AML-193 (cell line): ENCODE results near the gene S100P.
"Not testable (repeated sequence)": the region's sequence is repeated elsewhere in the genome, so short reads cannot be mapped to it uniquely, and the experiment has no call there.

Experiments
- DNase-seq, 2 experiments: peaks; one replicate each; lab custom pipeline; 2025; lab: John Stamatoyannopoulos, UW

S100P gene

GRCh38 chr4:6693231-6694176, at the start of gene S100P:
S100P (plus strand) TSS chr4:6693878; CDS start chr4:6693933, 55 bp downstream.
- DNase-seq = no peak

DNA sequence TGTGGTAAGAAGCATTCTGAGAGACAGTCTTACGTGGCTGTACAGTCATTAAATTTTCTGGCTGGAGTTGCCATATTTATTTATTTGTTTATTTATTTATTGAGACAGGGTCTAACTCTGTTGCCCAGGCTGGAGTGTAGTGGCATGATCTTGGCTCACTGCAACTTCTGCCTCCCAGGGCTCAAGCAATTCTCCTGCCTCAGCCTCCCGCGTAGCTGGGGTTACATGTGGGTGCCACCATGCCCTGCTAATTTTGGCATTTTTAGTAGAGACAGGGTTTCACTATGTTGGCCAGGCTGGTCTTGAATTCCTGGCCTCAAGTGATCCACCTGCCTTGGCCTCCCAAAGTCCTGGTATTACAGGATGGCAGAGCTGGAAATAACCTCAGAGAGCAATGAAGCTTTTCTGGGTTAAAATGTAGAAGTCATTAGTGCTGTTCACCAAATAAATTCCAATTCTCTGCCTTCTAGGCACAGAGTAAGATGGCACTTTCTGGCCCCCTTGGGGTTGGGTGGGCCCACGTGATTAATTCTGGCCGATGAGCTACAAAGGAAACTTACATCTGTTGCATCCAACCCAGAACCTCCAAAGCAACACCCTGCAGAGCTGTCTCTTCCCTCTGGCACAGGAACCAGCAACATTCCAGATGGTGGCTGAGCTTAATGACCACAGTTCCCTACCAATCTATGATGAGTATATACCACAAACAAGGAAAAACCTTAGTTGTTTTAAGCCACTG, 48.7 kb upstream of the S100P start:
- no peak for DNase-seq

DNA sequence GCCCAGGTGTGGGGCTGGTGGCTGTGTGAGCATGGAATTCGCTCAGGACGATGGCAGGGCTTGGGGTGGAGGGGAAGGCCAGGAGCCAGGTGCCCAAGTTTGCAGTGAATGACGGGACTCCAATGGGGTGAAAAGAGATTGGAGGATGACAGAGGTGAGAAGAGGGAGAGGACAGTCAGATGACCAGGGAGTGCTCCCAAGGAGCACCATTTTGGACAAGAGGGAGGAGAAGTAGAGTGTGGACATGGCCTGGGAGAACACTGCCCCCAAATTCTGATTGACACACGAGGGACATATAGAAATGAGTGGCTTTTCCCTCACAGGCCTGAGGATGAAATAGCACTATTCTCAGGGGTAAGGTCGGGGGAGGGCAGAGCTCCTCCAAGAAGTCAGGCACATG, 46.5 kb upstream of the S100P start:
- DNase-seq = no peak

DNA sequence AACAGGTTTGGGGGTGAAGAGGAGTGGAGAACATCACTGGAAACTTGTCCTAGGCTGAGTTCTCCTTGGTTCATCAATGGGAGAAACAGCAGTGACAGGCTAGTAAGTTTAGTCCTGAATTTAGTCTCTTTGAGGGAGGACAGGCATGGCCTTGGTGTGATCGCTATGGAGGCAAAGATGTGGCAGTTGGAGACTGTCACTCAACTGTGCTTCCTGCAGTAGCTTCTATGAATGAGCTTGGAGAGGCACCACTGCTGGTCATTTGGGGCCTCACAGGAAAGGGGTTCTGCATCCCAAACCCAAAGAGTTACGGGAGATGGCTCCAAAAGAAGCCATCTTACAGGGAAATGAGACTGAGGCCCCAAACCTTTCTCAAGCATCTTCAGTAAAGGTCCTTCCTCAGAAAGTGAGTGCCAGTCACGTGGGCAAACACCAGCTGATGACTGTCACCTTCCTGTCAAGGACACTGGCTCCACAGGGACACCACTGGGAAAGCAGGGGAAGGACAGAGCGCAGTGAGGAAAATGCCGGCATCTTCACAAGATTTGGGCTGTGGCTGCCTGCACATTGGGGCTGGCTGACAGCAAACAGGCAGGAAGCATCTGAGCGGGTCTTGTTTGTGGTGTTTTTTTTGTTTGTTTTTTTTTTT, 46.0 kb upstream of the S100P start:
- DNase-seq = no peak

- DNase-seq = no peak
Measured at GRCh38 chr4:6649216-6649615, 44.5 kb upstream of the S100P start.

DNA sequence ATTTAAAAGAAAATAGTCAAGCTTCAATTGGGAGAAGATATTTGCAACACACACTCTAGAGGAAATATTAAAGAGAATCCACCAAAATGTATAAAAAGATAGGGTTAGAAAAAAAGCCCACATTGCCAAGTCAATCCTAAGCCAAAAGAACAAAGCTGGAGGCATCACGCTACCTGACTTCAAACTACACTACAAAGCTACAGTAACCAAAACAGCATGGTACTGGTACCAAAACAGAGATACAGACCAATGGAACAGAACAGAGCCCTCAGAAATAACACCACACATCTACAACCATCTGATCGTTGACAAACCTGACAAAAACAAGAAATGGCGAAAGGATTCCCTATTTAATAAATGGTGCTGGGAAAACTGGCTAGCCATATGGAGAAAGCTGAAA, 39.5 kb upstream of the S100P start:
- DNase-seq = not testable (repeated sequence)

- DNase-seq = not testable (repeated sequence)
Measured at GRCh38 chr4:6655291-6655690, 38.4 kb upstream of the S100P start.

- DNase-seq = no peak
Measured at GRCh38 chr4:6655924-6656323, 37.8 kb upstream of the S100P start.

- DNase-seq = no peak
Measured at GRCh38 chr4:6657242-6658208, 36.2 kb upstream of the S100P start.

- DNase-seq = no peak
Measured at GRCh38 chr4:6658209-6658595, 35.5 kb upstream of the S100P start.

- no peak for DNase-seq
Measured at GRCh38 chr4:6658597-6659075, 35.0 kb upstream of the S100P start.

DNA sequence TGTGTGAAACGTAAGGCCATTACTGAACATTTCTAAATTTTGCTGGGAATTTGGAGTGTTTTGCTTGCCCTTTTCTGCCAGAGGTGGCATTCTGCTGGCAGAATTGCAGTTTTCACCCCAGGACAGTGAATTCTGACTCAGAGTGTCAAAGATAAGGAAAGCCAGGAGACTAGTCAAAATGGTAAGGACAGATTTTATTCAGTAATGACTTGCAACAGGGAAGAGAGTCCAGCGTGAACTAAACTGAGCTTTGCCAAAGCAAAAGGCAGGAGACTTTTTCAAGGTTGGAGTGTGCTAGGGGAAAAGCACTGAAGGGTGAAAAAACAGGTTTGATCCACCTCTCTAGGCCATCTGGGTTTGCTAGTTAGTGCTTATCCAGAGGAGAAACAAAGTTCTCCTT, 33.8 kb upstream of the S100P start:
- DNase-seq = no peak

DNA sequence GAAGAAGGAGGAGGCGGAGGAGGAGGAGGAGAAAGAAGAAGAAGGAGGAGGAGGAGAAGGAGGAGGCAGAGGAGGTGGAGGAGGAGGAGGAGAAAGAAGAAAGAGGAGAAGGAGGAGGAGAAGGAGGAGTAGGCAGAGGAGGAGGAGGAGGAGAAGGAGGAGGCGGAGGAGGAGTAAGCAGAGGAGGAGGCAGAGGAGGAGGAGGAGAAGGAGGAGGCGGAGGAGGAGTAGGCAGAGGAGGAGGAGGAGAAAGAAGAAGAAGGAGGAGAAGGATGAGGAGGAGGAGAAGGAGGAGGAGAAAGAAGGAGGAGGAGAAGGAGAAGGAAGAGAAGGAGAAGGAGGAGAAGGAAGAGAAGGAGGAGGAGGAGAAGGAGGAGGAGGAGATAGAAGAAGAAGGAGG, 33.2 kb upstream of the S100P start:
- no peak for DNase-seq

- DNase-seq = no peak
Measured at GRCh38 chr4:6662591-6662990, 31.1 kb upstream of the S100P start.

DNA sequence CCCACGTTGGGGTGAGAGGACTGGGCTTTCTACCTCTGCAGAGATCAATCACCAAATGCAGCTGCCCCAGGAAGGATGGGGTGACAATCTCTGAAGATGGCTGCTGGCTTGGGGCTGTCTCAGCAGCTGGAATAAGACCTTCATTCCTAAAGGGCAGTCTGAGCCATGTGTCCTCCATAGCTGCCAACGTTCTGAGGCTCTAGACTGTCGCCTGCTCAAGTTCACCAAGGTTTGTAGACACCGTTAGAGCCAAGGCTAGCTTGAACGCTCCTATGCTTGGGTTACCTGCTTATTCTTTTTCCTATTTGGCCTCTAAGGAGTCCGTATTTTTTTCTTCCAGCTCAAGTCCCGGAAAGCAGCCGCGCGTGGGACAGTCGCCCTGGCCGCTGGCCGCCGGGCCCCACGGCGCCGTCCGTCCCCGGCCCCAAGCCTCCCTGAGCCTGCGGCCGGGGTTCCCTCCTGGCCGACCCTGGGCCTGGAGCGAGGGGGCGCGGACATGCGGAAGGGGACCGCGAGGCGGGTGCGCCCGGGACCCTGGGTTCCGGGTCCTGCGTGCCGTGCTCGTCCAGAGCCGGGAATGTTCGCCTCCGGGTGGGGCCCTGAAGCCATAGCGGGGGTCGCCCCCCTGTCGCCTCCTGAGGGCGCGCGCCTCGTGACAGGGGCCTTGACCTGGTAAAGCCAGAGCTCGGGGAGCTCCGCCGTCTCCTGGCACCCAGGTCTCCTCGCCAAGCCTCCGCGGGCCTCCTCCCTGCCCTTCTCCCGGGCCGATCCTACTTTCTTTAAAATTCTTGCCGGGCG, 29.9 kb upstream of the S100P start:
- DNase-seq = no peak

DNA sequence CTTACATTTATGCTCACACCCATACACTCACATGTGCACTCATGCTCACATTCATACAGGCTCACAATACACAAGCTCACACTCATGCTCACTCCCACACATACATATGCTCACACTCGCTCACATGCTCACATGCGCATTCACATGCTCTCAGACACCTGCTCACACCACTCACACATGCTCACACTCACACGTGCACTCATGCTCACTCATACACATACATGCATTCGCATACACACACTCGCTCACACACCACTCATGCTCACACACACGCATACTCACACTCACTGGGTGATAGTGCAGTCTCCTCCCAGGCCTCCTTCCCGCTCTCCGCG, 28.4 kb upstream of the S100P start:
- DNase-seq = no peak

- no peak for DNase-seq
Measured at GRCh38 chr4:6668391-6668790, 25.3 kb upstream of the S100P start.

DNA sequence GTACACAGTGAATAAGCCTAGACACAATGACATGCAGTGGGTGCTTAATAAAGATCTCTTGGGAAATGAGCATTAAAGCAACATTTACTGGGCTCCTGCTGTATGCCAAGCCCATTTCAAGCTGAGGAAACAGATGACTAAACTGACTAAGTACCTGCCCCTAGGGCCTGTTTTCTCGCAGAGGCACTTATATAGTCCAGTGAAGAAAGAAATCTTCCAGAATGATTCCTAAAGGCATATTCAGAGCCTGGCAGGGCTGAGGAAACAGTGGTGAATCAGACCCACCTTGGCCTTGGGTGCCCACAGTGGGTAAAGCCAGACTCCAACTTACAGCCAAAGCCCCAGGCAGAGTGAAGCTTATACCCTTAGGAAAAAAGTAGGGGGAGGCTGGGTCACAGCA, 22.0 kb upstream of the S100P start:
- no peak for DNase-seq

- DNase-seq = no peak
Measured at GRCh38 chr4:6672131-6672530, 21.5 kb upstream of the S100P start.

GRCh38 chr4:6672541-6673190, 21.0 kb upstream of the S100P start:
- DNase-seq = not testable (repeated sequence)
